Measurements from ENCODE around the gene CEP131.

GRCh38 chr17:81148986-81149533, 73.7 kb downstream of the CEP131 start:
- TF ChIP-seq, protein P1, sequence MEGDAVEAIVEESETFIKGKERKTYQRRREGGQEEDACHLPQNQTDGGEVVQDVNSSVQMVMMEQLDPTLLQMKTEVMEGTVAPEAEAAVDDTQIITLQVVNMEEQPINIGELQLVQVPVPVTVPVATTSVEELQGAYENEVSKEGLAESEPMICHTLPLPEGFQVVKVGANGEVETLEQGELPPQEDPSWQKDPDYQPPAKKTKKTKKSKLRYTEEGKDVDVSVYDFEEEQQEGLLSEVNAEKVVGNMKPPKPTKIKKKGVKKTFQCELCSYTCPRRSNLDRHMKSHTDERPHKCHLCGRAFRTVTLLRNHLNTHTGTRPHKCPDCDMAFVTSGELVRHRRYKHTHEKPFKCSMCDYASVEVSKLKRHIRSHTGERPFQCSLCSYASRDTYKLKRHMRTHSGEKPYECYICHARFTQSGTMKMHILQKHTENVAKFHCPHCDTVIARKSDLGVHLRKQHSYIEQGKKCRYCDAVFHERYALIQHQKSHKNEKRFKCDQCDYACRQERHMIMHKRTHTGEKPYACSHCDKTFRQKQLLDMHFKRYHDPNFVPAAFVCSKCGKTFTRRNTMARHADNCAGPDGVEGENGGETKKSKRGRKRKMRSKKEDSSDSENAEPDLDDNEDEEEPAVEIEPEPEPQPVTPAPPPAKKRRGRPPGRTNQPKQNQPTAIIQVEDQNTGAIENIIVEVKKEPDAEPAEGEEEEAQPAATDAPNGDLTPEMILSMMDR (IDR thresholded peaks at IDR 0.05 in 4 of 5, conservative IDR thresholded peaks at IDR 0.05 in 1 of 5), result no peak
- no peak for TF ChIP-seq POLR2A (IDR thresholded peaks at IDR 0.05)
